ENCODE data around the gene ADRA2C. TPM values are rescaled to one million over a fixed set of nuclear protein-coding genes. Genes with fewer than 3 reads are reported as not detected.

ADRA2C gene
- total and polyA plus RNA-seq, 2 experiments from 2014 or later, result 6.3 to 7.7 TPM

- no peak overlapping the region for H3K4me3 ChIP-seq
- 70% methylated on average over 12 of the region's 16 CpGs for WGBS (ENCODE audit: low lambda C conversion rate, missing lambda C conversion rate)
- no peaks in the 10 kb centered on the region for H3K9me2 ChIP-seq (replicated peaks; ENCODE audit: insufficient read depth)
- H3K79me2 ChIP-seq, result no peaks in the 10 kb centered on the region
- H3K4me1 ChIP-seq (ENCODE audit: insufficient read depth), result no peaks in the 10 kb centered on the region
- no peak overlapping the region for H3K4me2 ChIP-seq
- no peak for DNase-seq (ENCODE audit: low spot score)
- H4K20me1 ChIP-seq (ENCODE audit: insufficient read depth, poor library complexity, severe bottlenecking), result no peaks in the 10 kb centered on the region
- TF ChIP-seq CTCF (IDR thresholded peaks at IDR 0.05; ENCODE audit: poor library complexity), result no peak
- H3K36me3 ChIP-seq (replicated peaks; ENCODE audit: insufficient read depth, low read depth), result no peaks in the 10 kb centered on the region
- H2AFZ ChIP-seq, result no peak overlapping the region
- no peak overlapping the region for H3K27ac ChIP-seq
- no peaks in the 10 kb centered on the region for H3K9me3 ChIP-seq (ENCODE audit: low read depth)
- H3K27me3 ChIP-seq, result peaks cover 29% of the 10 kb centered on the region
These were observed 38.2 kb upstream of the ADRA2C start for GRCh38 chr4:3727847-3728469.

GRCh38 chr4:3729188-3729881, 36.9 kb upstream of the ADRA2C start:
- WGBS (ENCODE audit: low lambda C conversion rate, missing lambda C conversion rate), result 80% methylated on average over 11 of the region's 11 CpGs
- Histone ChIP-seq H3K9me2 (replicated peaks; ENCODE audit: insufficient read depth) (no peaks in the 10 kb centered on the region), H3K27ac (no peak overlapping the region), H3K4me1 (ENCODE audit: insufficient read depth) (no peaks in the 10 kb centered on the region), H3K27me3 (peaks cover 15% of the 10 kb centered on the region), H3K9me3 (ENCODE audit: low read depth) (no peaks in the 10 kb centered on the region), H2AFZ (no peak overlapping the region), H3K36me3 (replicated peaks; ENCODE audit: insufficient read depth, low read depth) (no peaks in the 10 kb centered on the region), H3K79me2 (no peaks in the 10 kb centered on the region), H4K20me1 (ENCODE audit: insufficient read depth, poor library complexity, severe bottlenecking) (no peaks in the 10 kb centered on the region), H3K4me3 (no peak overlapping the region), H3K4me2 (no peak overlapping the region)
- no peak for DNase-seq (ENCODE audit: low spot score)
- TF ChIP-seq EZH2phosphoT487 (IDR thresholded peaks at IDR 0.05; ENCODE audit: low read depth, severe bottlenecking, unreplicated experiment), result no peak
- no peak for TF ChIP-seq EZH2 (IDR thresholded peaks at IDR 0.05; ENCODE audit: borderline replicate concordance)
- no peak for TF ChIP-seq CTCF (IDR thresholded peaks at IDR 0.05; ENCODE audit: poor library complexity)

GRCh38 chr4:3729882-3730226, 36.3 kb upstream of the ADRA2C start:
- peaks cover 10% of the 10 kb centered on the region for H3K27me3 ChIP-seq
- no peaks in the 10 kb centered on the region for H3K79me2 ChIP-seq
- no peak overlapping the region for H3K27ac ChIP-seq
- H2AFZ ChIP-seq, result no peak overlapping the region
- H3K9me3 ChIP-seq (ENCODE audit: low read depth), result no peaks in the 10 kb centered on the region
- no peaks in the 10 kb centered on the region for H3K36me3 ChIP-seq (replicated peaks; ENCODE audit: insufficient read depth, low read depth)
- H3K4me1 ChIP-seq (ENCODE audit: insufficient read depth), result no peaks in the 10 kb centered on the region
- no peak overlapping the region for H3K4me2 ChIP-seq
- 69% methylated on average over 5 of the region's 5 CpGs for WGBS (ENCODE audit: low lambda C conversion rate, missing lambda C conversion rate)
- no peak for DNase-seq (ENCODE audit: low spot score)
- H3K4me3 ChIP-seq, result no peak overlapping the region
- no peaks in the 10 kb centered on the region for H4K20me1 ChIP-seq (ENCODE audit: insufficient read depth, poor library complexity, severe bottlenecking)
- TF ChIP-seq EZH2phosphoT487 (IDR thresholded peaks at IDR 0.05; ENCODE audit: low read depth, severe bottlenecking, unreplicated experiment) (no peak), EZH2 (IDR thresholded peaks at IDR 0.05; ENCODE audit: borderline replicate concordance) (no peak), CTCF (IDR thresholded peaks at IDR 0.05; ENCODE audit: poor library complexity) (no peak)
- H3K9me2 ChIP-seq (replicated peaks; ENCODE audit: insufficient read depth), result no peaks in the 10 kb centered on the region

Data from hepatocyte (in vitro differentiated cells).